Cardiac muscle cell (in vitro differentiated cells and primary cell): ENCODE results near the gene RHBDD2. TPM values are rescaled to one million over a fixed set of nuclear protein-coding genes. Genes with fewer than 3 reads are reported as not detected.

Experiments
- DNase-seq, 2 donors: peaks; one replicate each; pipeline versions ENCODE4 v3.0.0 to v3.0.0-alpha.2; 2010 to 2017; ENCODE audit warnings: low read depth in 1 of 2, low spot score in 1 of 2
- H3K27ac ChIP-seq: fragments of 200-600 bp; sonication (generic); 2 replicates; pipeline ENCODE4 v1.5.1; 2016
- H3K27me3 ChIP-seq: fragments of 200-600 bp; sonication (generic); 2 replicates; pipeline ENCODE4 v1.6.0; 2016; ENCODE audit warnings: control low read depth
- H3K36me3 ChIP-seq: fragments of 200-600 bp; sonication (generic); 2 replicates; pipeline ENCODE4 v1.5.1; 2016; ENCODE audit warnings: control low read depth
- H3K4me1 ChIP-seq: fragments of 200-600 bp; sonication (generic); 2 replicates; pipeline ENCODE4 v1.8.1; 2017; ENCODE audit warnings: low read depth, mild to moderate bottlenecking, mixed run types
- H3K4me3 ChIP-seq: fragments of 200-600 bp; sonication (generic); 2 replicates; pipeline ENCODE4 v1.5.1; 2016; ENCODE audit warnings: mild to moderate bottlenecking
- H3K9me3 ChIP-seq: fragments of 200-600 bp; sonication (generic); 2 replicates; pipeline ENCODE4 v1.5.1; 2017; ENCODE audit warnings: low read depth, mild to moderate bottlenecking, control low read depth
- polyA plus RNA-seq: library from polyadenylated mRNA; unstranded; fragments of >200 nt; fragmentation: Nextera tagmentation; extraction: Ambion mirVana; gene quantifications from 2 replicates; pipeline ENCODE4 v1.2.1, GENCODE V29; 2016
- total RNA-seq: library from RNA; depleted of rRNA; stranded (reverse); fragments of >200 nt; gene quantifications from 2 replicates; pipeline ENCODE4 v1.2.3, GENCODE V29; 2016
- TF ChIP-seq, protein P1 (sequence below): IDR thresholded peaks from 2 replicates; pipeline ENCODE4 v1.5.1; 2012; ENCODE audit warnings: low read depth, mild to moderate bottlenecking, low read length

Gene RHBDD2
- total and polyA plus RNA-seq, 2 experiments from 2014 or later, result 83.6 to 223 TPM

DNA sequence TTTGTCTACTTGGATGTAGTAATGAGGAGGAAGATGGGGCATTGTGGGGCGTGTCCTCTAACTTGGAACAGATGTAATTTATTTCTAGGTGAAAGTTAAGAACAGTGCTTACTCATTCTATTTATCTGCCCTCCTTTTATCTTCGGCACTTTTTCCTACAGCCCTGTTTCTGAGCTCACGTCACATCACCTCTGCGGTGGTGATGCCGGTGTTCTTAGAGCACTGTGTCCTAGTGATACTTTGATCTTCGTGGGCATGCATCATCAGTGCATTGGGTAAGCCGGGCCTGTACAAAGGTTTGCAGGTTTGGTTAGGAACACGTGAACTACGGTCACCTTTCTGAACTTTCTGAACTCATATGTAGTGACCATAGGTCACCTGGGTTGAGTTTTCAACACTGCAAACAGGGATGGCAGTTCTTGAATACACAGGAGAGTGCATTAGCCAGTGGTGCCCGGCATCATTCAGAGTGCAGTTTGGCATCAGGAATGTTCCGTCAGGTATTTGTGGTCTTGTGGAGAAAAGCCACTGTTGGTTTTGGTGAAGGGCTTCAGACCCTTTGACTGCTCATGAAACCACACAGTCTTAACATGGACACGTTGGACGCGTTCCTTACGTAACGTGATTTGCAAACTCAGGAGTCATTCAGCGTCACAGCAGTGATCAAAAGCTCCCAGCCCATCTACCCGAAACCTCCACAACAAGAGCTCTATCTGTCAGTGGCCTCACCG lies 41.8 kb downstream of the RHBDD2 start:
- Histone ChIP-seq H3K4me3 (no peak overlapping the region), H3K4me1 (peaks cover 4% of the 10 kb centered on the region), H3K36me3 (no peaks in the 10 kb centered on the region), H3K27me3 (no peaks in the 10 kb centered on the region), H3K9me3 (no peaks in the 10 kb centered on the region), H3K27ac (no peak overlapping the region)
- TF ChIP-seq, protein P1, sequence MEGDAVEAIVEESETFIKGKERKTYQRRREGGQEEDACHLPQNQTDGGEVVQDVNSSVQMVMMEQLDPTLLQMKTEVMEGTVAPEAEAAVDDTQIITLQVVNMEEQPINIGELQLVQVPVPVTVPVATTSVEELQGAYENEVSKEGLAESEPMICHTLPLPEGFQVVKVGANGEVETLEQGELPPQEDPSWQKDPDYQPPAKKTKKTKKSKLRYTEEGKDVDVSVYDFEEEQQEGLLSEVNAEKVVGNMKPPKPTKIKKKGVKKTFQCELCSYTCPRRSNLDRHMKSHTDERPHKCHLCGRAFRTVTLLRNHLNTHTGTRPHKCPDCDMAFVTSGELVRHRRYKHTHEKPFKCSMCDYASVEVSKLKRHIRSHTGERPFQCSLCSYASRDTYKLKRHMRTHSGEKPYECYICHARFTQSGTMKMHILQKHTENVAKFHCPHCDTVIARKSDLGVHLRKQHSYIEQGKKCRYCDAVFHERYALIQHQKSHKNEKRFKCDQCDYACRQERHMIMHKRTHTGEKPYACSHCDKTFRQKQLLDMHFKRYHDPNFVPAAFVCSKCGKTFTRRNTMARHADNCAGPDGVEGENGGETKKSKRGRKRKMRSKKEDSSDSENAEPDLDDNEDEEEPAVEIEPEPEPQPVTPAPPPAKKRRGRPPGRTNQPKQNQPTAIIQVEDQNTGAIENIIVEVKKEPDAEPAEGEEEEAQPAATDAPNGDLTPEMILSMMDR, result no peak
- DNase-seq, result peak in 1 of 2 donors; percentile 83

DNA sequence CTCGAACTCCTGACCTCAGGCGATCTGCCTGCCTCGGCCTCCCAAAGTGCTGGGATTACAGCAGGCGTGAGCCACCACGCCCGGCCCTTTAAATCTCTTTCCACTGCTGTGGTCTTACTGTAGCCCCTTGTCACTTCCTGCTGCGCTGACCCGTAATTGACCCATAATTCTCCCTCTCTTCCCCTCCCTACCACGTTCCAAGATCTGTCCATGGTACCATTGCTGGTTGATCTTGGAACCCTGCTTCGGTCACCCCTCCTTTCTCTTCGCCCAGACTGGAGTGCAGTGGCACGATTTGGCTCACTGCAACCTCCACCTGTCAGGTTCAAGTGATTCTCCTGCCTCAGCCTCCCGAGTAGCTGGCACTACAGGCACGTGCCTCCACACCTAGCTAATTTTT lies 42.6 kb downstream of the RHBDD2 start:
- Histone ChIP-seq H3K36me3 (no peaks in the 10 kb centered on the region), H3K4me3 (no peak overlapping the region), H3K27me3 (no peaks in the 10 kb centered on the region), H3K27ac (no peak overlapping the region), H3K4me1 (peaks cover 4% of the 10 kb centered on the region), H3K9me3 (no peaks in the 10 kb centered on the region)
- DNase-seq, result peak; percentile 41 to 46
- TF ChIP-seq, protein P1, result no peak

DNA sequence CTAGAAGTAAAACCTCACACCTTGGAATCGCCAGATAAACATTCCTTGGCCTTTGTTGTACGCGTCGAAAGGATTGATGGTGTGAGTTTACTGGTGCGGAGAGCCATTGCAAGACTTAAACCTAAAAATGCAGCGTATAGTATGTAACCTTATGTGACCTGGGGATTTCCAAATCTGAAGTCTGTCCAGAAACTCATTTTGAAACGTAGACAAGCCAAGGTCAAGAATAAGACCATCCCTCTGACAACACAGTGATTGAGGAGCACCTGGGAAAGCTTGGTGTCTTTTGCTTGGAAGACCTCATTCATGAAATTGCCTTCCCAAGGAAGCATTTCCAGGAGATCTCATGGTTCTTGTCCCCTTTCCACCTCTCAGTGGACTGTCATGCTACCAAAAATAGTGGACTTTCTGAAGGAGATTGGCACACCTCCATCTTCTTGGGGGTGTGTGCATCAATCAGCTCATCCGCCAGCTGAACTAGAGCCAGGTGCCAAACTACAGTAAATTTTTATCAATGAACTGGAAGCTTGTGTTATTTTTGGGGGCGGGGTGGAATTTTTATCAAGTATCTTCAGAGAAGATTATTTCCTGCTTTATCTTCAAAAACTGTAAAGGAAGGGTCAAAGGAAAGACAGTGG lies 44.3 kb downstream of the RHBDD2 start:
- Histone ChIP-seq H3K4me3 (no peak overlapping the region), H3K9me3 (no peaks in the 10 kb centered on the region), H3K36me3 (no peaks in the 10 kb centered on the region), H3K4me1 (peaks cover 4% of the 10 kb centered on the region), H3K27me3 (no peaks in the 10 kb centered on the region), H3K27ac (no peak overlapping the region)
- TF ChIP-seq, protein P1, result no peak
- no peak for DNase-seq

DNA sequence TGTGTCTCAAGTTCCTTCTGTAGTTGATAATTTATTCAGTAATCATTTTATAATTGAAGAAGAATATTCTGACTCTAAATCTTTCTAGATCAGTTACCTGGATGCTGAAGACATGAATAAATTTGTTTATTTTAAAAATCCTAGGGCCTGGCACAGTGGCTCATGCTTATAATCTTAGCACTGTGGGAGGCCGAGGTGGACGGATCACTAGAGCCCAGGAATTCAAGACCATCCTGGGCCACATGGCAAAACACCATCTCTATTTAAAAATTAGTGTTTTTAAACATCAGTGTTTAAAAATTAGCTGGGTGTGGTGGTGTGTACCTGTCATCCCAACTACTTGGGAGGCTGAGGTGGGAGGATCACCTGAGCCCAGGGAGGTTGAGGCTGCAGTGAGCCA lies 45.4 kb downstream of the RHBDD2 start:
- H3K27me3 ChIP-seq, result no peaks in the 10 kb centered on the region

DNA sequence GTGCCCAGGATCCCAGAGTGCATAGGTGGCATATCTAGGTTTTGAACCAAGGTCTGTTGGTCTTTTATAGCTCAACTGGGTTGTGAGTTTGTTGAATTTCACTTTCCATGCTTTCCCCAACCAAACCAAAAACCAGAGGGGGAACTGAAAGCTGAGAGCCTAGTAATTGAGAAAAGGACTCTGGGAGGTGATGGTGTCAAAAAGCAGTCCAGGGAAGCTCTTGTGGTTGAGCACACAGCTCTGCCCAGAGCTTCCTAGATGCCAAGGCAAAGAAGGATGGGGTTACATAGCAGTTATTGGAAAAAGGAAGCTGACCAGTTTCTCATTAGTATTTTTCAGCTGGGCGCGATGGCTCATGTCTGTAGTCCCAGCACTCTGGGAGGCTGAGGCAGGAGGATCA lies 46.1 kb downstream of the RHBDD2 start:
- DNase-seq, result no peak
- H3K4me3 ChIP-seq, result no peak overlapping the region
- H3K4me1 ChIP-seq, result peaks cover 4% of the 10 kb centered on the region
- H3K27me3 ChIP-seq, result no peaks in the 10 kb centered on the region
- TF ChIP-seq, protein P1, result no peak
- H3K9me3 ChIP-seq, result no peaks in the 10 kb centered on the region
- no peaks in the 10 kb centered on the region for H3K36me3 ChIP-seq
- H3K27ac ChIP-seq, result no peak overlapping the region

More for the DNA sequence above, 45.4 kb downstream of the RHBDD2 start:
- peaks cover 4% of the 10 kb centered on the region for H3K4me1 ChIP-seq
- H3K9me3 ChIP-seq, result no peaks in the 10 kb centered on the region
- no peak overlapping the region for H3K27ac ChIP-seq
- no peaks in the 10 kb centered on the region for H3K36me3 ChIP-seq
- no peak overlapping the region for H3K4me3 ChIP-seq
- TF ChIP-seq, protein P1, result no peak
- DNase-seq, result no peak
